GM23248 (cell line): ENCODE results near the gene GSTT4.

Source experiments
- EZH2 ChIP-seq: fragments of 200-600 bp; sonication (generic); IDR thresholded peaks from 2 replicates; pipeline ENCODE4 v1.6.1; 2018; ENCODE audit warnings: antibody characterized with exemption, mild to moderate bottlenecking; ENCODE audit not compliant: insufficient read depth, poor library complexity, severe bottlenecking
- EZH2phosphoT487 ChIP-seq: fragments of 200-600 bp; sonication (generic); IDR thresholded peaks from 2 replicates; pipeline ENCODE4 v1.6.1; 2018; ENCODE audit warnings: antibody characterized with exemption, moderate library complexity, mild to moderate bottlenecking, low read depth; ENCODE audit not compliant: insufficient read depth

DNA sequence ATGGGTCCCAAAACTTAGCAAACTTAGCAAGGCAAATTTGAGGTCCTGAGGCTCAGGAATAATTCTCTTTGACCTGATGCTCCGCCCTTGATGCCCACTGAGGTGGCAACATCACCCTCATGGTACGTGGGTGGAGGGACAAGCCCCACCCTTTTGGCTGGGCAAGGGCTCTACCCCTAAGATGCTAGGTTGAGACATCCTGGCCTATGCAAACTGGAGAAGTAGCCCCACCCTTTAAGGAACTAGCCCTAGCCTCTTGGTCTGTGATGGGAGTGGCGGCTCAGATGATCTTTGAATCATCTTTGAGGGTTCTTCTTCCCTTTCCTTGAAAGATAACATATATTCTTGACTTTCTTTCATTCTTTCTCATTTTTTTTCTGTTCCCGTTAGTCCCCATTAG lies 38.7 kb upstream of the GSTT4 start:
- TF ChIP-seq EZH2 = no peak
- TF ChIP-seq EZH2phosphoT487 = no peak
